Psoas muscle (tissue), 8 donors: ENCODE measurements around the gene SETD3. TPM values are rescaled to one million over a fixed set of nuclear protein-coding genes. Genes with fewer than 3 reads are reported as not detected.
A peak's percentile ranks its signal among the peaks of the same experiment; 100 is the strongest.

Experiments
- ATAC-seq, 4 donors: fragments of 200-7000 bp; cut with Tn5 transposase; one replicate each; pipeline ENCODE4 v1.9.1; 2020; ENCODE audit warnings: moderate library complexity in 3 of 4, mild to moderate bottlenecking in 2 of 4
- DNase-seq, 2 donors: peaks; one replicate each; pipeline ENCODE4 v3.0.0-alpha.2; 2020
- H3K27ac ChIP-seq: fragments of 200-600 bp; one replicate; pipeline ENCODE4 v1.8.0; 2022
- H3K27me3 ChIP-seq, 3 donors: fragments of 200-600 bp in 1 of 3; one replicate each; pipeline versions ENCODE4 v1.6.1 to v1.8.0; 2013 to 2022; ENCODE audit warnings: low read length in 2 of 3, mild to moderate bottlenecking in 2 of 3, moderate library complexity in 1 of 3; ENCODE audit not compliant: insufficient read depth in 3 of 3
- H3K36me3 ChIP-seq, 2 donors: fragments of 200-600 bp in 1 of 2; one replicate each; pipeline versions ENCODE4 v1.6.1 to v1.8.0; 2013 to 2022; ENCODE audit warnings: low read depth in 1 of 2, mild to moderate bottlenecking in 1 of 2, moderate library complexity in 1 of 2; ENCODE audit not compliant: insufficient read depth in 1 of 2
- H3K4me1 ChIP-seq: fragments of 200-600 bp; one replicate; pipeline ENCODE4 v1.8.0; 2022
- H3K4me3 ChIP-seq: fragments of 200-600 bp; one replicate; pipeline ENCODE4 v1.8.0; 2022; ENCODE audit warnings: mild to moderate bottlenecking
- H3K9me3 ChIP-seq: fragments of 200-600 bp; one replicate; pipeline ENCODE4 v1.8.0; 2022
- CTCF ChIP-seq: fragments of 200-600 bp; IDR thresholded peaks from one replicate; pipeline ENCODE4 v1.8.0; 2022; ENCODE audit warnings: antibody characterized with exemption
- WGBS, 3 donors: extraction: QIAGEN DNeasy Blood & Tissue Kit; methylation state at CpG; one replicate each; pipeline versions ENCODE4 v1.1.6 to v1.1.7; 2013; 5-methylcytosine and 5-hydroxymethylcytosine counted together
- intact Hi-C, 2 donors: fragments of 100-400 bp; cut with DNase I; formaldehyde crosslinking; loops; one replicate each; pipeline versions ENCODE4 v1.11.0 to v1.14.2; 2022
- polyA plus RNA-seq, 3 donors: library from polyadenylated mRNA; stranded (reverse); fragments of 200-250 nt; gene quantifications; one replicate each; pipeline ENCODE4 v1.2.3, GENCODE V29; 2013
- total RNA-seq, 4 donors: library from RNA; stranded (reverse); fragmentation: NEBNext Ultra II Directional in 2 of 4; extraction: Animal tissue kit (Norgen Biotek cat#: 25700) in 2 of 4; gene quantifications; one replicate each; pipeline versions ENCODE4 v1.2.1 to v1.2.4, GENCODE V29; 2021 to 2023
- donor health status: healthy with polysubstance abuse.
- donor health status: DM: no; HTN: no; CAD: no; lungs with moderate emphysema.
- donor health status: Bipolar disorder and iron deficiency.
- donor health status: healthy.
- donor health status: DM: yes; HTN: yes; CAD: no.
- donor health status: DM: no; HTN: no; CAD: no.
- donor health status: DM: no; HTN: no; CAD: no.
- donor health status: DM: yes; HTN: yes; CAD: no.

The SETD3 gene
- total and polyA plus RNA-seq, 7 donors: 84.0 to 177 (median 123) TPM

- no peak overlapping the region for H3K27ac ChIP-seq
- TF ChIP-seq CTCF: no peak
- ATAC-seq (no peak), DNase-seq (no peak)
- H3K4me1 ChIP-seq: peaks cover 56% of the 10 kb centered on the region
- H3K9me3 ChIP-seq: no peaks in the 10 kb centered on the region
- no peak overlapping the region for H3K4me3 ChIP-seq
- intact Hi-C loops: no loop called here
- no peaks in the 10 kb centered on the region for H3K27me3 ChIP-seq
- peaks cover 0 to 35% of the 10 kb centered on the region in 2 donors for H3K36me3 ChIP-seq
- WGBS, 3 donors: 81 to 93% (median 84%) methylated on average over 3 of the region's 3 CpGs
These were observed 13.9 kb downstream of the SETD3 start for GRCh38 chr14:99466758-99467157.

GRCh38 chr14:99465288-99465687 lies 15.4 kb downstream of the SETD3 start:
- Histone ChIP-seq H3K36me3 (peaks cover 0 to 50% of the 10 kb centered on the region in 2 donors), H3K27me3 (no peaks in the 10 kb centered on the region), H3K27ac (peak overlapping the region; percentile 64), H3K4me3 (no peak overlapping the region), H3K4me1 (peaks cover 48% of the 10 kb centered on the region), H3K9me3 (no peaks in the 10 kb centered on the region)
- ATAC-seq (no peak), DNase-seq (no peak)
- WGBS, 3 donors: 90 to 96% (median 92%) methylated on average over 9 of the region's 9 CpGs
- intact Hi-C loops: no loop called here
- no peak for TF ChIP-seq CTCF

- WGBS, 3 donors: 45 to 53% (median 45%) methylated on average over 4 of the region's 4 CpGs
- TF ChIP-seq CTCF: no peak
- no peak overlapping the region for H3K4me3 ChIP-seq
- H3K27ac ChIP-seq: peak overlapping the region; percentile 64
- peak; percentile 49 to 85 (median 76) for ATAC-seq
- no peaks in the 10 kb centered on the region for H3K9me3 ChIP-seq
- H3K36me3 ChIP-seq: peaks cover 0 to 62% of the 10 kb centered on the region in 2 donors
- DNase-seq: no peak
- H3K27me3 ChIP-seq: no peaks in the 10 kb centered on the region
- intact Hi-C loops: no loop called here
- peaks cover 39% of the 10 kb centered on the region for H3K4me1 ChIP-seq
These were observed 16.7 kb downstream of the SETD3 start for GRCh38 chr14:99463974-99464373.

GRCh38 chr14:99462210-99462609 lies 18.4 kb downstream of the SETD3 start:
- no peaks in the 10 kb centered on the region for H3K27me3 ChIP-seq
- no peak for ATAC-seq
- H3K9me3 ChIP-seq: no peaks in the 10 kb centered on the region
- 64 to 80% (median 74%) methylated on average over 6 of the region's 6 CpGs for WGBS, 3 donors
- TF ChIP-seq CTCF: no peak
- H3K4me3 ChIP-seq: no peak overlapping the region
- peaks cover 21% of the 10 kb centered on the region for H3K4me1 ChIP-seq
- intact Hi-C loops: no loop called here
- H3K27ac ChIP-seq: no peak overlapping the region
- peaks cover 4 to 79% of the 10 kb centered on the region in 2 donors for H3K36me3 ChIP-seq
- no peak for DNase-seq

GRCh38 chr14:99461411-99462085 lies 19.1 kb downstream of the SETD3 start:
- intact Hi-C loops: no loop called here
- Histone ChIP-seq H3K4me1 (peaks cover 16% of the 10 kb centered on the region), H3K36me3 (peaks cover 5 to 86% of the 10 kb centered on the region in 2 donors), H3K27me3 (no peaks in the 10 kb centered on the region), H3K27ac (no peak overlapping the region), H3K9me3 (no peaks in the 10 kb centered on the region), H3K4me3 (no peak overlapping the region)
- DNase-seq (no peak), ATAC-seq (no peak)
- TF ChIP-seq CTCF: no peak
- WGBS, 3 donors: 72 to 92% (median 81%) methylated on average over 5 of the region's 5 CpGs
